ENCODE data around the gene TAPBPL.
A peak's percentile ranks its signal among the peaks of the same experiment; 100 is the strongest.
"Not testable (repeated sequence)": the region's sequence is repeated elsewhere in the genome, so short reads cannot be mapped to it uniquely, and the experiment has no call there.

The TAPBPL gene

GRCh38 chr12:6451348-6452244 is at the start of gene TAPBPL:
TSS of gene TAPBPL (plus strand) at chr12:6452042. CDS start at chr12:6452249, 207 bp downstream.
- peak; percentile 99 for DNase-seq

- no peak for DNase-seq
These were observed 47.5 kb upstream of the TAPBPL start for GRCh38 chr12:6404390-6404789.

- DNase-seq, result no peak
These were observed 45.9 kb upstream of the TAPBPL start for GRCh38 chr12:6405963-6406362.

GRCh38 chr12:6407236-6407954 is 44.4 kb upstream of the TAPBPL start:
- no peak for DNase-seq

- no peak for DNase-seq
These were observed 35.2 kb upstream of the TAPBPL start for GRCh38 chr12:6416596-6416995.

- no peak for DNase-seq
These were observed 33.0 kb upstream of the TAPBPL start for GRCh38 chr12:6418796-6419195.

- no peak for DNase-seq
These were observed 31.5 kb upstream of the TAPBPL start for GRCh38 chr12:6420364-6420763.

GRCh38 chr12:6423267-6424007 is 28.4 kb upstream of the TAPBPL start:
- DNase-seq, result peak; percentile 95

- no peak for DNase-seq
These were observed 27.9 kb upstream of the TAPBPL start for GRCh38 chr12:6424008-6424347.

GRCh38 chr12:6424866-6425265 is 27.0 kb upstream of the TAPBPL start:
- no peak for DNase-seq

- no peak for DNase-seq
These were observed 26.0 kb upstream of the TAPBPL start for GRCh38 chr12:6425590-6426531.

GRCh38 chr12:6426882-6427671 is 24.8 kb upstream of the TAPBPL start:
- no peak for DNase-seq

- not testable (repeated sequence) for DNase-seq
These were observed 24.0 kb upstream of the TAPBPL start for GRCh38 chr12:6427796-6428195.

GRCh38 chr12:6428326-6428725 is 23.5 kb upstream of the TAPBPL start:
- DNase-seq, result no peak

GRCh38 chr12:6430124-6430989 is 21.5 kb upstream of the TAPBPL start:
- peak; percentile 59 for DNase-seq

- no peak for DNase-seq
These were observed 18.9 kb upstream of the TAPBPL start for GRCh38 chr12:6432991-6433390.

GRCh38 chr12:6434205-6435140 is 17.4 kb upstream of the TAPBPL start:
- DNase-seq, result no peak

GRCh38 chr12:6435961-6436715 is 15.7 kb upstream of the TAPBPL start:
- no peak for DNase-seq

All from NCI-H146 (cell line).